Activated T-helper 9 cell treated with anti-CD3 and anti-CD28 coated beads, Interleukin-2, amount 50 U/mL, for 16 hours (primary cell): Measurements from ENCODE around the gene PEX3.
"Not testable (repeated sequence)": the region's sequence is repeated elsewhere in the genome, so short reads cannot be mapped to it uniquely, and the experiment has no call there.

ENCODE experiments used
- DNase-seq: peaks from one replicate; pipeline ENCODE4 v3.0.0-alpha.2; 2020; ENCODE audit warnings: low read depth

The PEX3 gene

DNA sequence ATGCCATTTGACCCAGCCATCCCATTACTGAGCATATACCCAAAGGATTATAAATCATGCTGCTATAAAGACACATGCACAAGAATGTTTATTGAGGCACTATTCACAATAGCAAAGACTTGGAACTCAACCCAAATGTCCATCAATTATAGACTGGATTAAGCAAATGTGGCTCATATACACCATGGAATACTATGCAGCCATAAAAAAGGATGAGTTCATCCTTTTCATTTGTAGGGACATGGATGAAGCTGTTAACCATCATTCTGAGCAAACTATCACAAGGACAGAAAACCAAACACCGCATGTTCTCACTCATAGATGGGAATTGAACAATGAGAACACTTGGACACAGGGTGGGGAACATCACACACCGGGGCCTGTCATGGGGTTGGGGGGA, 2.7 kb upstream of the PEX3 start:
- not testable (repeated sequence) for DNase-seq

DNA sequence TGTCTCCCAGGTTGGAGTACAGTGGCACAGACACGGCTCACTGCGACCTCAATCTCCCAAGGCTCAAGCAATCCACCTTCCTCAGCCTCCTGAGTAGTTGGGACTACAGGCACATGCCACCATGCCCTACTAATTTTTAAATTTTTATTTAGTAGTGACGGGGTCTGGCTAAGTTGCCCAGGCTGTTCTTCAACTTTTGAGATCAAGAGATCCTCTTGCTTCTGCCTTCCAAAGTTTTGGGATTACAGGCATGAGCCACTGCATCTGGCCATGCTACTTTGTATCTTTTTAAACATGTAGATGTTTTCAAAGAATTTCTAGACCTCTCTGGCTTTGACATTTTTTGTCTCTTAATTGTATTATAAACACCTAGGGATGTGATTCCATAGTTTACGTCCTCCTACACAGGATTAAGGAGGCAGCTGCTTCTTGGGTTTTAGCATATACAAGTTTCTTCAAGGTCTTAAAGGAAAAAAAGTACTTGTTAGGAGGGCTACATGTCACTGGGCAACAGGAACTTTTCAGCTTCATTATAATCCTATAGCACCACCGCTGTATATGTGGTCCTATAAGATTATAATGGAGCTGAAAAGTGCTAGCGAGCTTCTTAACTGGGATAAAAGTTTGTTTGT, 1.4 kb upstream of the PEX3 start:
- DNase-seq, result no peak

DNA sequence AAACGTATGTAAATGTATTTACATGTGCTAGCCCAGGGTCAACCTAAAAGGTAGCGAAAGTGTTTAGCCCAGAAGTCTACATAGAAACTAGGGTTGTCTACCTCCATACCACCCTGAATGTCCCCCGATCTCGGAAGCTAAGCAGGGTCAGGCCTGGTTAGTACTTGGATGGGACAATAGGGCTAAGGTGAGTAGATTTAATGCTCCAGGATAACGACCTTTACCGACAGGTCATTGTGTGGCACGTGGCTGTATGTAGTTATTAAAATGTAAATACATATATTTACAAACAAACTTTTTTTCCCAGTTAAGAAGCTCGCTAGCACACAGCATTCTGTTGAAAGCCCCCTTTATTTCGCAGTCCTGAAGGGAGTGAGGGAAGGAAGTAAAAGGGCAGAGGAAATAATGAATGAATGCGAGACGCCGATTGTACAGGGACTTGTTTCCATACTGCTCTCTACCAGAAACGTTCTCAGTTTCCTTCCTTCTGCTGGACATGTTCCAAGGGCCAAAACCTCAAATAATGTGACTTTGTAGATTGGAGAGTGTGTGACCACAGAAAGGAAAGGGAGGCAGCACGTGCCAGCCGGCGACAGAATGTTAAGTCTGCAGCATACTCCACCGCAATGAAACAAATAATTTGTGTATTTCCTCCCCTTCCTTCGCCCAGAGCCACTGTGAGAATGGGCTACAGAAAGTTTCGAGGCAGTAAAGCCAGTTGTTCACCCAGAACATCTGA, 722 bp upstream of the PEX3 start:
- DNase-seq, result no peak

DNA sequence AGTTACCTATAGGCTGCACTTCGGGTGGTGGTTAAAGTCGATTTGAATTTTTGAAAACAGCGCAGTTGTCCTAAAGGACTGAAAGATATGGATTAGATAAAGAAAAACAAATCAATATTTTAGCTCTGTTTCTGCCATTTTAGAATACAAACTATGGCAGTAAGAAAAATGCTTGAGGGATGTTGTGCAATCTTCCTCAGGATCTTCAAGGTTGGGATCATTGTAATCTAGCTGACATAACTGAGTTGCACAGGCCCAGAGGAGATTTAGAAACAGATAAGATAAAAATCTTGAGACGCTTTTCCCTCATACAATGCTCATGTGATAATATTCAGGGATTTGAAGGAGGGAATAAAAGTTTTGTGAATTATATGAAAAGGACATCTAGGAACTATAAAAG, 926 bp downstream of the PEX3 start:
- no peak for DNase-seq

DNA sequence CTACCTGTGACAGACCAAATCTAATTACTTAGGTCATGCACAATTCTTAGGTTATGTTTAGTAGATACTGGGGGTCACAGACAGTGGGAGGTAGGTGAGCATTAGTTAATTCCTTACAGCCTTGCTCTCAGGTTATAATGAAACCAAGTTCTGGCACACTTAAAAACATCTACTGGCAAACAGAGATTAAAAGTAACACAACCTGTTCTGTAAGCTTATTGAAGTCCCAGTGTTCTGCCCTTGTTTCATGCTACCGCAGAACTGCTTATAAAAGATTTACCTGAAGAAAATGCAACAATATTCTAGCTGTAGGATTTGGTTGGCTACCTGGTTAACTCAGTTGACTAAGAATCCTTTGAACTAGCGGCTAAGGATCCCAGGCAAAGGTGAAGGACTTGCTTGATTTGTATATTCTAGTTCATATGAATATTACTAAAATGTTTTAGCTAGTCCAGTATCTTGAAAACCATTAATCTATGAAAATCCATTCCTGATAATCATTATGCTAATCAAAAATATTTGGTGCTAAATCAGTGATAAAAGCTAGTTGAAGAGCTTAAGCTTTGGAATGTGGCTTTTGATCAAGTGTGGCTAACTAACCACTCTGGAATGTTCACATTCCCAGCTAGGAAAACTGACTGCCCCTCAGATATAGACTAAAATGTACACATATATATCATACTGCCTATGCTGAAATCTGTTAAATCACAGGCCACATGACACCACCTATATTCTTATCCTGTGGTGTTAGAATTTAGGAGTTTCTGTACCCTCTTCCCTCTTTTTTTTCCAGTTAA, 7.2 kb downstream of the PEX3 start:
- DNase-seq, result no peak

DNA sequence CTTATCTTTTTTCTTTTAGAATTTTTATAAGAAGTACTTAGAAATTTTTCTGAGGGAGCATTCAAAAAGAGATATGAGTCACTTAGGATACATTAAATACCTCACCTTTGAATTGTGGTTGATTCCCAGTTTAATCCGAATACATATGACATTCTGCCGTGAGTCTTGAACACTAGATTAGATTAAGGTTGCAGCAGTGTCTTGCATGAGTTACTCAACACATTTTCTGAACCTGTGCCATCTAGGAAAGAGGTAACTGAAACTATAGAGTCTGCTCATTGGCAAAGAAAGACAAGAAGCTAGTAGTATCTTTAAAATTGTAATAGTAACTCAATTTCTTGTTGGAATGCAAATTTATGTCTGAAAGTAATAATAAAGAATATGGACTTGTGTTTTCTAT, 14.9 kb downstream of the PEX3 start:
- no peak for DNase-seq

DNA sequence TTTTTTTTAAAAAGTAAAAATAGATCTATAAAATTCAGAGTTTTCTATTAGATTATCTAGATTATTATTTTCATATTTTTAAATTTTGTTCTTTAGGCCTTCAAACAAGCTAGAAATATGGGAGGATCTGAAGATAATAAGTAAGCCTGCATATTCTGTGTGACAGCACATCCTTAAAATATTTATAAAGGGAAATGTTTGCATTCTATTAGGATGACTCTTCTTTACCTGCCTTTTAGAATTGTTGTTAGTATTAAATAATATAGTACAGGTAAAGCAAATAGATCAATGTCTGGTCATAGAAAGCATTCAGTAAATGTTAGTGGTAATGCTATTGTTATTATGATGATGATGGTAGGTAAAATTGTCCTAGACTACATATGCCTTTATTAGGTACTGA, 17.4 kb downstream of the PEX3 start:
- no peak for DNase-seq

DNA sequence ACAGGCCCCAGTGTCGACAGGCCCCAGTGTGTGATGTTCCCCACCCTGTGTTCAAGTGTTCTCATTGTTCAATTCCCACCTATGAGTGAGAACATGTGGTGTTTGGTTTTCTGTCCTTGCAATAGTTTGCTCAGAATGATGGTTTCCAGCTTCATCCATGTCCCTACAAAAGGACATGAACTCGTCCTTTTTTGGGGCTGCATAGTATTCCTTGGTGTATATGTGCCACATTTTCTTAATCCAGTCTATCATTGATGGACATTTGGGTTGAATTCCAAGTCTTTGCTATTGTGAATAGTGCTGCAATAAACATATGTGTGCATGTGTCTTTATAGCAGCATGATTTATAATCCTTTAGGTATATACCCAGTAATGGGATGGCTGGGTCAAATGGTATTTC, 18.2 kb downstream of the PEX3 start:
- not testable (repeated sequence) for DNase-seq

DNA sequence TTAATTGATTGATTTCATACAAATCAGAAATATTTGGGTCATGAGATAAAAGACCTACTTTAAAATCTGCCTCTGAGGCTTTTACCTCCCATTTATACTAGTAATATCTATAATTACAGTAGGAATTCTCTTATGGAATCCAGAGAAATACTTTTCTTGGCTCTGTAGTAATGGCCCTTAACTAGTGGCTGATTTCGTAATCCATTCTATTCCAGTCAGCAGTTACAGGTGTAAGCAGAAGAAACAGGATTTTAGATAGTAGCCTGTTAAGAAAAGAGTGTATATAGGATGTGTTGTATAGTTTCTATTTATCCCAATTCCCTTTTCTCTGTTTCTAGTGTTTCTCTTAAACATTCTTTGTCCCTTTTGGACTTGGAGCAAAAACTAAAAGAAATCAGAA, 21.2 kb downstream of the PEX3 start:
- no peak for DNase-seq

DNA sequence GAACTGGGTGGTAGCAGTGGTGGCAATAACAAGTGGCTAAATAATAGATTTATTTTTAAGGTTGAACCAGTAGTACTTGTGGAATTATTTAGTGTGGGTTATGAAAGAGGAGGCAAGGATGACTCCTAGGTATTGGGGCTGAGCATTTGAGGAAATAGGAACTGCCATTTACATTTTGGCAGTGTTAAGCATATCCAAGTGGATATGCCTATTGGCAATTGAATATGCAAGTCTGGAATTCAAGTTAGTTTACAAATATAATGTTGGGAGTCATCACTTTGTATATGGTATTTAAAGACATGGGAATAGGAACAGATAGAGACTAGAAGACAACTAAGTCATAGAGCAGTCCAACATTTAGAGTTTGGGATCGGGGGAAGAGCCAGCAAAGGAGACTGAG, 25.9 kb downstream of the PEX3 start:
- DNase-seq, result no peak

DNA sequence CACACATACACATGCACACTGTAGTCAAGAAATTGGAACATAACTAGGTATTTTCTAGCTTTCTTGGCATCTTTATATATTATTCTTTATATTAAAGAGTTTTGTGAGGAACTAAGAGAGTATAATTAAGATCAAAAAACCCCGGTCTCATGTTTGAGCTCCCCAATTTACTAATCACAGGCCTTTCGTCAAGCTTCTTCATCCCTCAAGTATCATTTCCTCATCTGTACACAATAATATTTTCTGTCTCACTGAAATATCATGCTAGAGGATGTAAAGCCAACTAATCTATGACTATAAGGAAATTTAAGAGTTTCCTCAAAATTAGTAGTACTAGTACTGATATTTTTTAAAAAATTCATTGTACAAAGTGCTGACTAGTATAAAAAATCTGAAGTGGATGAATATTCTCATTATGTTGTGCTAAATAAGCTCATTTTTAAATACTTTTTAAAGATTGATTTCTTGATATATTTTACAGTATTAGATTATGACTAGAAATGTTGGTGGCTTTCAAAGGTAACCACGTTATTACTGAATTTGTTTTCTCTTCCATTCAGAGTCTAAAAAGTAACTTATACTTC, 28.0 kb downstream of the PEX3 start:
- no peak for DNase-seq

DNA sequence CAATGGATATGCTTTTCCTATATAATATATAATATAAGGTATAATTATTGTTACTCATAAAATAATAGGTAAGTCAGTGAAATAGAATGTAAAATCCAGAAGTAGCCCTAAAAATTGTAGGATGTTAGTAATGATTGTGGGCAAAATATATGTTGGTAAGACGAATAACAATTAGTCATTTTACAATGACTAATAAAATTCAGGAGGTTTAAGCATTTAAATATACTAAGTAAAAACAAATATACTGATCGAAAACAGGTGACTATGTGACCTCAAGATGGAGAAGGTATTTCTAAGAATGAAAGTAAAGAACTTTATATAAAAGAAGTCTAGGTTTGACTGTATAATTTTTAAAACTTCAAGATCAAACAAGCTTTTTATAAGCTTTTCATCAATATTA, 32.0 kb downstream of the PEX3 start:
- DNase-seq, result no peak

DNA sequence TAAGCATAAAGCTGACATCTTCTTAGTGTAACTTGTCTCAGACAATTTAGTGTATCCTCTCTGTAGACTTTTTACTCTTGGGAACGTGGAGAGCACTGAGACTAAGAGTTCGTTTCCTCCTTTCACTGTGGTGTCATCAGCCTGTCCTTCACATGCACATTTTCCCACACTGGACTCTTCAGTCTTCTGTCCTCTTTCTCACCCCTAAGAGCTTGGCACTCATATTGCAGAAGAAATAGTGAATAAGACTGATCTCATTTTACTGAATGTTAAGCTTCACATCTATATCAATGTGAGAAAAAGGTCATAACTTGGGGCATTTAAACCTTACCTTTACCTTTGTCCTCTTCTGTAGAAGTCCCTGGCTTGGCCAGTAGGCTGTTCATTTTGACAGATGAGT, 35.4 kb downstream of the PEX3 start:
- DNase-seq, result no peak

DNA sequence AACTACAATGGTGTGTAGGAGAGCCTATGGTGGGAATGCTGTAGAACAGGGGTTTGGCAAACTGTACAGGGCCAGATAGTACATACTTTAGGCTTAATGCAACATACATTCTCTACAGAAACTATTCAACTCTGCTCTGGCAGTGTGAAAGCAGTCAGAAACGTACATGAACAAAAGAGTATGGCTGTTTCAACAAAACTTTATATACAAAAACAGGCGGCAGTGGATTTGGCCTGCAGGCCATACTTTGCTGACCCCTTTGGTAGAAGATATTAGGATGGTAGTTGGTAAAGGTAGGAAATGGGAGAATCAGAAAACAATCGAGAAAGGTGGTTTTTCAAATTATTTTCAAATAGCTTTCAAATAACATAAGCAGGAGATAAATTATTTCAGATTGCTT, 36.1 kb downstream of the PEX3 start:
- DNase-seq, result no peak

DNA sequence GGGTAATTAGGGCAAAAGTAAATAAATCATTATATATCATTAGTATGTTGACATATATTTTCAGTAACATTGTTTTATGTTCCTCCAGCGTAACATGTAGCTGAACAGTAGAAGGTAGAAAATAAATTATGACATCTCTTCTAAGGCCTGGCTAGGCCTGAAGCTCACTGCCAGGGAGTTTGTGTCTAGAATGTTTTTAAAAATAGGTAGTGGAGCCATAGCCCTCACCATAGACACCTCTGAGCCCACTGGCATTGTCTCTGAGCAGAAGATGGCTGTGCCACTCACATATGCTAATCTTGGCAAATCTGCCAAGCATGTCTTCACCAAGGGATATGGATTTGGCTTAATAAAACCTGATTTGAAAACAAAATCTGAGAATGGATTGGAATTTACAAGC, 39.6 kb downstream of the PEX3 start:
- DNase-seq, result no peak

DNA sequence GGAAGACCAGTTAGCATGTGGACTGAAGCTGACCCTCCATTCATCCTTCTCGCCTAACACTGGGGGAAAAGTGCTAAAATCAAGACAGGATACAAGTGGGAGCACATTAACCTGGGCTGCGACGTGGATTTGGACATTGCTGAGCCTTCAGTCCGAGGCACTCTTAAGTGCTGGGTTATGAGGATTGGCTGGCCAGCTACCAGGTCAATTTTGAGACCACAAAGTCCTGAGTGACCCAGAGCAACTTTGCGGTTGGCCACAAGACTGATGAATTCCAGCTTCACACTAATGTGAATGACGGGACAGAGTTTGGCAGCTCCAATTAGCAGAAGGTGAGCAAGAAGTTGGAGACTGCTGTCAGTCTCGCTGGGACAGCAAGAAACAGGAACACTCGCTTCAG, 40.2 kb downstream of the PEX3 start:
- DNase-seq, result no peak

DNA sequence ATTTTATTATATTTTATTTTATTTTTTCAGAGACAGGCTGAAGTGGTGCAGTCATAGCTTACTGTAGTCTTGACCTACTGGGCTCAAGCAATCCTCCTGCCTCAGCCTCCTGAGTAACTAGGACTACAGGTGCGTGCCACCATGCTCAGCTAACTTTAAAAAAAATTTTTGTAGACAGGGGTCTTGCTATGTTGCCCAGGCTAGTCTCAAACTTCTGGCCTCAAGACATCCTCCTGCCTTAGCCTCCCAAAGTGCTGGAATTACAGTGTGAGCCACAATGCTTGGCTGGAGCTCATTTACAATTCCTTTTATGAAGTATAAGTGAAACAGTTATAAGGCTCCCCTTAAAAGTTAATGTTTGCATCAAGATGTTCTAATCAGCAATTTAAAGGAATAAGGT, 46.4 kb downstream of the PEX3 start:
- no peak for DNase-seq

DNA sequence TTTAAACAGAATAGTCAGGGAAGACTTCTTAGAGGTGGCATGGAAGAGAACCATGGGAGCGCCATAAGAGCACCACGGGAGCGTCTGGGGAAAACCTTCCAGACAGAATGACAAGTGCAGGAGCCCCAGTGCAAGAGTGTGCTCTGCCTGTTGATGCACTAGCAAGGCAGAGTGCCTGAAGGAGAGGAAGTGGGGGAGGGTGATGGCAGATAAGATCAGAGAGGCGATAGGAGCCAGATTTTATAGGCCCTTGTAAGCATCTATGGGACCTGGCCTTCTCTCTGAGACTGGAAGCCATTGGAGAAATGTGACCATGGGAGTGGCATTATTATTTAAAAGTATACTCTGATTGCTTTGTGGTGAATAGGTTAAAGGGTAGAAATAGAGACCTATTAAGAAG, 47.8 kb downstream of the PEX3 start:
- no peak for DNase-seq

DNA sequence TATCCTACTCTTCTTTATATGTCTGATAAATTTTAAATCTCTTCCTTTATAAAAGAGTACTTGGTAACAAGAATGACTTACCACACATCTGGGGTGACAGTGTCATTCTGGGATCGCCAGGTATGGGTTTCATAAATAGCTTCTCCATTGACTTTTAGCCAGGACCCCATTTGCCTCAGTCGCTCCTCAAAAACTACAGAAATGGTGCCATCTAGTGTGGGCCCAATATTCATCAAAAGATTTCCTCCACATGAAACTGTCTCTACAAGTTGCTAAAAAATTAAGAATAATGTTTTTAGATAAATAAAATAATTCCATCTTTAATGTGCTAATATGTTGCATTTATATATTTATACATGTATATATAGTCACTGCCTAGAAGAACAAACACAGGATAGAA, 51.2 kb downstream of the PEX3 start:
- DNase-seq, result no peak

DNA sequence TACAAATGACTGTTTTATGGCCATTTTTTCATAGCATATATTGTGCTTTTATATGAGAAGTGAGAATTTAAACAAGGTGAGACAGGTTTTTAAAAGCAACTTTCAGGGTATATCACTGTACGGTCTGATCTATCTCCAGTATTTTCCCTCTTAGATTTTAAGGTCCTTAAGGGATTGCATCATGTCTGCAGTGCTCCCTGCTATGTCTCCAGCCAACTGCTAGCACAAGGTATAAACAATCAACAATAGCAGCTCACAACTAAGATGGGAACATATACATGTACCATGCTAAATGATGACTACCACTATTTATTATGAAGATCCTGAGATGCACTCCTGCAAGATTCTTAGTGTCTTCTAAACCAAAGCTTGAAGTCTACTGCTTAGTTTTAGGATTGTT, 53.8 kb downstream of the PEX3 start:
- no peak for DNase-seq

DNA sequence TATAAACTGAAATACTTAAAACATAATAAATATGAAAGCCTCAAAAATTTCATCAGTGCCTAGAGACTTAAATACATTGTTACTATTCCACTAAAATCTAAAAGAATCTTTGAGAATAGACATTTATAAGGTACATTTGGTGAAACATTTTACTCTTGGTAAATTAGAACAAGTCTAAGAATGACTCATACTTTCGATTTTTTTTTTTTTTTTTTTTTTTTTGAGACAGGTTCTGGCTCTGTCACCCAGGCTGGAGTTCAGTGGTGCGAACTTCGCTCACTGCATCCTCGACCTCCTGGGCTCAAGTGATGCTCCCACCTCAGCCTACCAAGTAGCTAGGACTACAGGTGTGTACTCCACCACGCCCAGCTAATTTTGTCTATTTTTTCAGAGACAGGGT, 54.5 kb downstream of the PEX3 start:
- DNase-seq, result no peak

DNA sequence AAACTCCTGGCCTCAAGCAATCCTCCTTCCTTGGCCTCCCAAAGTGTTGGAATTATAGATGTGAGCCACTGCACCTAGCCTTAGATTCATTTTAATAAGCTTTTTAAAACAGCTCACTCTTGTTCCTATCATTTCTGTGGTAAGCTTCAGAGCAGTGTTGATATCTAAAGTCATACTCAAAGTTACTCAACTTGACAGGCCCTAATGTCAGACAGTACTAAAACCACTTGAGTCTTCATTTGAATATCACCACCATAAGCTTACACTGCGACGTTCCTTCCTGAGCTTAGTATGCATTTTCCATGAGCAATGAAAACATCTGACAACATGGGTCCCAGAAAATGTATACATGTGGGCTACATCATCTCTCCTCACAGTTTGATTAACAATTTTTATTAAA, 54.9 kb downstream of the PEX3 start:
- no peak for DNase-seq

DNA sequence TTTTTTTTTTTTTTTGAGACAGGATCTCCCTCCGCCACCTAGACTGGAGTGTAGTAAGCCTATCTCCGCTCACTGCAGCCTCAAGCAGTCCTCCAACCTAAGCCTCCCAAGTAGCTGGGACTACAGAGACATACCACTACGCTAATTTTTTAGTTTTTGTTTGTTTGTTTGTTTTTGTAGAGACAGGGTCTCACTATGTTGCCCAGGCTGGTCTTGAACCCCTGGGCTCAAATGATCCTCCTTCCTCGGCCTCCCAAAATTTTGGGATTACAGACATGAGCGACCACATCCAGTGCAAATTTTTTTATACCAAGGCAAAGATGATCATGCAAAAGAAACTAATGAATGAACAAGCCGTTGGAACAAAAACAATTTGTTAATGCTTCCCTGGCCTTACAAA, 55.6 kb downstream of the PEX3 start:
- no peak for DNase-seq
